Gastroesophageal sphincter (tissue), 4 donors: ENCODE measurements around the gene PARD3B. TPM values are rescaled to one million over a fixed set of nuclear protein-coding genes. Genes with fewer than 3 reads are reported as not detected.
A peak's percentile ranks its signal among the peaks of the same experiment; 100 is the strongest.

Experiments used
- ATAC-seq: fragments of 150-250 bp; one replicate; pipeline ENCODE4 v1.9.1; 2016; ENCODE audit warnings: mild to moderate bottlenecking, moderate library complexity
- H3K27ac ChIP-seq, 4 donors: fragments of 200-600 bp; sonication (generic) in 3 of 4; 1 replicate in 3 of 4; 2 replicates in 1 of 4; pipeline ENCODE4 v1.5.1; 2016 to 2019
- H3K27me3 ChIP-seq: fragments of 200-600 bp; sonication (generic); one replicate; pipeline ENCODE4 v1.5.1; 2019
- H3K36me3 ChIP-seq, 2 donors: fragments of 200-600 bp; sonication (generic); one replicate each; pipeline ENCODE4 v1.5.1; 2019; ENCODE audit warnings: control low read depth in 1 of 2
- H3K4me1 ChIP-seq, 3 donors: fragments of 200-600 bp; sonication (generic); 1 replicate in 2 of 3; 2 replicates in 1 of 3; pipeline ENCODE4 v1.5.1; 2016 to 2019; ENCODE audit warnings: control low read depth in 2 of 3
- H3K4me3 ChIP-seq, 2 donors: fragments of 200-600 bp; sonication (generic); one replicate each; pipeline ENCODE4 v1.5.1; 2019; ENCODE audit warnings: mild to moderate bottlenecking in 1 of 2, moderate library complexity in 1 of 2
- H3K9me3 ChIP-seq, 3 donors: fragments of 200-600 bp; sonication (generic); one replicate each; pipeline ENCODE4 v1.5.1; 2017 to 2019; ENCODE audit warnings: control low read depth in 2 of 3
- EP300 ChIP-seq: sonication (generic); formaldehyde crosslinking; IDR thresholded peaks from one replicate; pipeline ENCODE4 v1.6.1; 2017; ENCODE audit warnings: antibody characterized with exemption, mild to moderate bottlenecking
- POLR2A ChIP-seq, 2 donors: fragments of 450-650 bp; IDR thresholded peaks; one replicate each; pipeline ENCODE4 v1.6.1; 2017; ENCODE audit warnings: antibody characterized with exemption in 2 of 2, mild to moderate bottlenecking in 2 of 2, moderate library complexity in 1 of 2
- POLR2AphosphoS5 ChIP-seq: sonication (generic); formaldehyde crosslinking; IDR thresholded peaks from one replicate; pipeline ENCODE4 v1.6.1; 2017; ENCODE audit warnings: antibody characterized with exemption
- WGBS, 2 donors: methylation state at CpG; one replicate each; pipeline ENCODE4 v1.1.5; 2018; ENCODE audit warnings: low coverage in 1 of 2; 5-methylcytosine and 5-hydroxymethylcytosine counted together
- total RNA-seq, 4 donors: library from RNA; depleted of rRNA; stranded (reverse); fragments of >200 nt; gene quantifications; one replicate each; pipeline ENCODE4 v1.1.0, GENCODE V29; 2016
- TF ChIP-seq, protein P1 (sequence below), 4 experiments: fragments of 200-600 bp in 2 of 4; fragments of 450-650 bp in 2 of 4; sonication (generic) in 1 of 4; IDR thresholded peaks; one replicate each; pipeline ENCODE4 v1.5.1; 2017 to 2019; ENCODE audit warnings: antibody characterized with exemption in 4 of 4, mild to moderate bottlenecking in 2 of 4, moderate library complexity in 2 of 4

The PARD3B gene
- total RNA-seq, 4 donors from 2014 or later: 29.6 to 42.2 (median 41.0) TPM

DNA sequence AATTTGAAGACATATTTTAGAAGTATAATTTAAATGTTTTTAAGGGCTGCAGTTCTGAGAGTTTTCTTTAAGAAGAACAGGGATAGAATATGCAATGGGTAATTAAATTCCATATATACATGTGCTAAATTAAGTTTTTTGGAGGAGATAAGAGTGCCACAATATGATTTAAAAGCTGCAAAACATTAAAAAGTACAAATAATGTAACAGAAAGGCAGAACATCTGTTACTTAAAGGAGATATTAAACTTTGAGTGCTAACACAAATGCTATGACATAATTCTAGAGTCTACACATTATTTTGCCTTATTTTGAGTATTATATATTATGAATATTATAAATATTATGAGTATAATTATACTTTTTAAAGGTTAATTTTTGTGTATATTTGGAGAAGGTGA is 102.4 kb downstream of the PARD3B start:
- no peak for ATAC-seq
- Histone ChIP-seq H3K4me3 (no peak overlapping the region), H3K36me3 (no peaks in the 10 kb centered on the region)

DNA sequence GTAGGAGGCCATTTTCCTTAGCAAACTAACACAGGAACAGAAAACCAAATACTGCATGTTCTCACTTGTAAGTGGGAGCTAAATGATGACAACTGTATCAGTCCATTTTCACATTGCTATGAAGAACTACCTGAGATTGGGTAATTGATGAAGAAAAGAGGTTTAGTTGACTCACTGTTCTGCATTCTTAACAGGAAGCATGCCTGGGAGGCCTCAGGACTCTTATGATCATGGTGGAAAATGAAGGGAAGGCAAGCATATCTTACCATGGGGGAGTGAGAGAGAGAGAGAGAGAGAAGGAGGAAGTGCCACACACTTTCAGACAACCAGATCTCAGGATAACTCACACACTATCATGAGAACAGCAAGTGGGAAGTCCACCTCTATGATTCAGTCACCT is 105.3 kb downstream of the PARD3B start:
- H3K4me1 ChIP-seq: peaks cover 0 to 25% (median 0%) of the 10 kb centered on the region in 3 donors
- TF ChIP-seq POLR2A (IDR thresholded peaks at IDR 0.05): no peak
- TF ChIP-seq EP300: no peak
- TF ChIP-seq, protein P1, sequence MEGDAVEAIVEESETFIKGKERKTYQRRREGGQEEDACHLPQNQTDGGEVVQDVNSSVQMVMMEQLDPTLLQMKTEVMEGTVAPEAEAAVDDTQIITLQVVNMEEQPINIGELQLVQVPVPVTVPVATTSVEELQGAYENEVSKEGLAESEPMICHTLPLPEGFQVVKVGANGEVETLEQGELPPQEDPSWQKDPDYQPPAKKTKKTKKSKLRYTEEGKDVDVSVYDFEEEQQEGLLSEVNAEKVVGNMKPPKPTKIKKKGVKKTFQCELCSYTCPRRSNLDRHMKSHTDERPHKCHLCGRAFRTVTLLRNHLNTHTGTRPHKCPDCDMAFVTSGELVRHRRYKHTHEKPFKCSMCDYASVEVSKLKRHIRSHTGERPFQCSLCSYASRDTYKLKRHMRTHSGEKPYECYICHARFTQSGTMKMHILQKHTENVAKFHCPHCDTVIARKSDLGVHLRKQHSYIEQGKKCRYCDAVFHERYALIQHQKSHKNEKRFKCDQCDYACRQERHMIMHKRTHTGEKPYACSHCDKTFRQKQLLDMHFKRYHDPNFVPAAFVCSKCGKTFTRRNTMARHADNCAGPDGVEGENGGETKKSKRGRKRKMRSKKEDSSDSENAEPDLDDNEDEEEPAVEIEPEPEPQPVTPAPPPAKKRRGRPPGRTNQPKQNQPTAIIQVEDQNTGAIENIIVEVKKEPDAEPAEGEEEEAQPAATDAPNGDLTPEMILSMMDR (IDR thresholded peaks at IDR 0.05): no peak
- TF ChIP-seq POLR2AphosphoS5: no peak
- no peaks in the 10 kb centered on the region for H3K27me3 ChIP-seq
- H3K36me3 ChIP-seq: no peaks in the 10 kb centered on the region
- ATAC-seq: no peak
- H3K9me3 ChIP-seq: peaks cover 0 to 4% (median 0%) of the 10 kb centered on the region in 3 donors
- H3K27ac ChIP-seq: no peak overlapping the region
- no peak overlapping the region for H3K4me3 ChIP-seq

More for the DNA sequence above, 102.4 kb downstream of the PARD3B start:
- H3K27me3 ChIP-seq: no peaks in the 10 kb centered on the region
- H3K9me3 ChIP-seq: peaks cover 0 to 4% (median 0%) of the 10 kb centered on the region in 3 donors
- TF ChIP-seq EP300 (no peak), POLR2AphosphoS5 (no peak)
- no peak overlapping the region for H3K27ac ChIP-seq
- peaks cover 0 to 31% (median 0%) of the 10 kb centered on the region in 3 donors for H3K4me1 ChIP-seq

DNA sequence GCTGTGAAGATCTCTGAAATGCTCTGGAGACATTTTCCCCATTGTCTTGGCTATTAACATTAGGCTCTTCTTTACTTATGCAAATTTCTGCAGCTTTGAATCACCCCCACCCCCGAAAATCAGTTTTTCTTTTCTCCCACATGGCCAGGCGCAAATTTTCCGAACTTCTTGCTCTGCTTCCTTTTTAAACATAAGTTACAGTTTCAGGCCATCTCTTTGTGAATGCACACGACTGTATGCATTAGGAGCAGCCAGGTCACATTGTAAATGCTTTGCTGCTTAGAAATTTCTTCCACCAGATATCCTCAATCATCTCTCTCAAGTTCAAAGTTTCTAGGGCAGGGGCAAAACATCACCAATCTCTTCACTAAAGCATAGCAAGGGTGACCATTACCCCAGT is 106.8 kb downstream of the PARD3B start:
- Histone ChIP-seq H3K9me3 (peaks cover 0 to 4% (median 0%) of the 10 kb centered on the region in 3 donors), H3K36me3 (no peaks in the 10 kb centered on the region), H3K27me3 (no peaks in the 10 kb centered on the region), H3K4me1 (peaks cover 0 to 19% (median 0%) of the 10 kb centered on the region in 3 donors), H3K4me3 (no peak overlapping the region), H3K27ac (no peak overlapping the region)
- TF ChIP-seq EP300 (no peak), POLR2AphosphoS5 (no peak), POLR2A (IDR thresholded peaks at IDR 0.05) (no peak)
- TF ChIP-seq, protein P1 (IDR thresholded peaks at IDR 0.05): no peak
- WGBS, 2 donors: 100% methylated on average over 1 to 4 of the region's 4 CpGs
- no peak for ATAC-seq

DNA sequence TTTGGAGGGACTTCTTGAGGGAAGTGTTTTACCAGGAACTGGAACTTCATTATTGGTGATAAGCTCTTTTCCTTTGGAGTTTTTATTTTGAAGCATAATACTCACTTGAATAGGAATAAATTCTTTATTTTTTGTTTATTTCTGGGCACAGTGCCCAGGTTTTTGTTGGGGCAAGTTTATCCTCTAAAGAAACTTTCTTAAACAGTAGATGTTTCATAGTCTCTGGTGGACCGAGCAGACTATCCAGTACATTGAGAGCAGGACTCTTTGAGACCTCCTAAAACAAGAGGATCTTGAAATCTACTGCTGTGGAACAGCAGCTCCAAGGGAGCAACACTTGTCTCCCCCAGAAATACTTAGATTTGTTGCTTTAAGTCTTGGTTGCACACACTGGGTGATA is 109.4 kb downstream of the PARD3B start:
- WGBS, 2 donors: 63% methylated on average over 1 of the region's 1 CpG; no CpG with 5 or more reads in 1 of the 2 donors
- no peaks in the 10 kb centered on the region for H3K27me3 ChIP-seq
- H3K36me3 ChIP-seq: no peaks in the 10 kb centered on the region
- peaks cover 0 to 19% (median 0%) of the 10 kb centered on the region in 3 donors for H3K4me1 ChIP-seq
- no peak for ATAC-seq
- no peak for TF ChIP-seq POLR2A (IDR thresholded peaks at IDR 0.05)
- TF ChIP-seq, protein P1 (IDR thresholded peaks at IDR 0.05): no peak
- TF ChIP-seq EP300: no peak
- TF ChIP-seq POLR2AphosphoS5: no peak
- peaks cover 0 to 4% (median 0%) of the 10 kb centered on the region in 3 donors for H3K9me3 ChIP-seq
- no peak overlapping the region for H3K4me3 ChIP-seq
- H3K27ac ChIP-seq: no peak overlapping the region

DNA sequence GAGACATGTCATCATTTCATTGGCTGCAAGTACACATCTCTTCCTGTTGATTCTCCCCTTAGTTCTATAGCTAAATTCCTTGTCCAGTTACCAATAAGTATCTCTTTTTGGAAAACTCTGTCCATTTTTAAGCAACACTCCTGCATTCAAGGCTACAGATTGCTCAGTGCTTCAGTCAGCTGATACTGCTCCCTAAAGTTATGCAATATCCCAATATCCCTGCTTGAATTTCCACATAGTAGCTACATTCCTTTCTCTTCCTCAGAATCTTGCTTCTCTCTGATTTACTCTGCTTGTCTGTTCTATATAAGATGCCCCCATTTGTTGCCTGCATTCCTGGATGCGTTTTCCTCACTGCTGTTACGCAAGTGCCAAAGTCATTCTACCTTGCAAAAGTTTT is 109.8 kb downstream of the PARD3B start:
- WGBS, 2 donors: 100% methylated on average over 2 of the region's 2 CpGs
- TF ChIP-seq, protein P1 (IDR thresholded peaks at IDR 0.05): no peak
- TF ChIP-seq POLR2A (IDR thresholded peaks at IDR 0.05) (no peak), EP300 (no peak), POLR2AphosphoS5 (no peak)
- peaks cover 0 to 4% (median 0%) of the 10 kb centered on the region in 3 donors for H3K9me3 ChIP-seq
- H3K4me3 ChIP-seq: no peak overlapping the region
- H3K36me3 ChIP-seq: no peaks in the 10 kb centered on the region
- peaks cover 0 to 19% (median 0%) of the 10 kb centered on the region in 3 donors for H3K4me1 ChIP-seq
- H3K27me3 ChIP-seq: no peaks in the 10 kb centered on the region
- no peak overlapping the region for H3K27ac ChIP-seq
- peak; percentile 79 for ATAC-seq
